ENCODE results near the gene TRPM1.

Gene TRPM1

DNA sequence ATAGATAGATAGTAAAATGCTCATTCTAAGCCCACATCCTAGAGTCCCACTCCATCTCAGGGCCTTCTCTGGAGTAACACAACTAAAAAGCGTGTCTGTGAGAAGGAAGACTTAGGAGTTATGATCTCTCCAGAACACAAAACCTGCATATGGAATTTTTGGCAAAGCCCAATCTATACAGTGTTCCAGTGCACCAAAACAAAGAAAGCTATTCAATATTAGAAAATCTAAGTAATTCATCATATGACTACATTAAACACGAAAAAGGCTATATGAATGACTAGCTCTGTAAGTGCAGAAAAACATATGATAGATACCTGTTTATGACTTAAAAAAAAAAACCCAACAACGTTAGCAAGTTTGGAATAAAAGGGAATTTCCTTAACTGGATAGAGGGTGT, 137.8 kb downstream of the TRPM1 start:
- H3K9me3 Mint-ChIP-seq, result no peaks in the 10 kb centered on the region
- H3K4me1 Mint-ChIP-seq, result peaks cover 32% of the 10 kb centered on the region
- H3K27me3 Mint-ChIP-seq, result no peaks in the 10 kb centered on the region
- H3K4me3 Mint-ChIP-seq, result no peak overlapping the region
- no peak overlapping the region for H3K27ac Mint-ChIP-seq
- peaks cover 13% of the 10 kb centered on the region for H3K36me3 Mint-ChIP-seq

DNA sequence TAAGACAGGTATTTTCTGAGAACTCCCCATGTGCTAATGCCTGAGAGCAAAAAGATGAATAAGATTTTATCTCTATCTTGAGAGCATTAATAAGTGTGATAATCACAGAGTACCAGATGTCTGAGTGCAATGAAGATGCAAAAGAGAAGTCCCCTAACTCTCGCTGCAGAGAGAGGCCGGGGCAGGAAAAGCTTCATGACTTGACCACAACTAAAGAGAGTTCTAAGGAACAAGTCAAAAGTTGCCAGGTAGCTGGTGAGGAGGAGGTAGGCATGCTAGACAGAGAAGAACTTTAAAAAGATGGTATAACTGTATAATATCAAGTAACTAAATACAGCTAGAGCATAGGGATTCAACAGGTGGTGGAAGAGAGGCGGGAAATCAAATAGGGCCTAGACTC, 138.9 kb downstream of the TRPM1 start:
- Mint-ChIP-seq H3K27ac (peak overlapping the region; percentile 3), H3K36me3 (peaks cover 18% of the 10 kb centered on the region), H3K4me3 (peak overlapping the region; percentile 47), H3K9me3 (no peaks in the 10 kb centered on the region), H3K4me1 (peaks cover 29% of the 10 kb centered on the region), H3K27me3 (no peaks in the 10 kb centered on the region)

DNA sequence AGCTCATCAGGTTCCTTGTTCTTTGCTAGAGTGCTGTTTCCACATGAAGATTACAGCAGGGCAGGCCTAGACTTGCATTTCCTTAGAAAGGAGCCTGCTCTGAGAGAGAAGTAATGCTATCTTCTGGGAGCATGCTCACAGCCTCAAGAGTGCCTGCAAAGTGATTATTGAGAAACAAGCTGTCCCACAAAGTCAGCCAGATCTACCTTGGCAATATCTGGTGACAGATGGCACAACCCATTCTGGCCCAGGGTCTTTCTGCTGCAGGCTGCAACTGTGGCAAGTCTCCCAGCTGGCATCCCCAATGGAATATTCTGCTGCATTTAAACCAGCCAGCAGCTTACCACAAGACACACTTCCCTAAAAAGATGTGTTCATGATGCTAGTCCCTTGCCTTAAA, 139.4 kb downstream of the TRPM1 start:
- H3K36me3 Mint-ChIP-seq, result peaks cover 21% of the 10 kb centered on the region
- H3K27ac Mint-ChIP-seq, result peak overlapping the region; percentile 57
- H3K4me3 Mint-ChIP-seq, result no peak overlapping the region
- H3K9me3 Mint-ChIP-seq, result no peaks in the 10 kb centered on the region
- H3K4me1 Mint-ChIP-seq, result peaks cover 29% of the 10 kb centered on the region
- no peaks in the 10 kb centered on the region for H3K27me3 Mint-ChIP-seq

DNA sequence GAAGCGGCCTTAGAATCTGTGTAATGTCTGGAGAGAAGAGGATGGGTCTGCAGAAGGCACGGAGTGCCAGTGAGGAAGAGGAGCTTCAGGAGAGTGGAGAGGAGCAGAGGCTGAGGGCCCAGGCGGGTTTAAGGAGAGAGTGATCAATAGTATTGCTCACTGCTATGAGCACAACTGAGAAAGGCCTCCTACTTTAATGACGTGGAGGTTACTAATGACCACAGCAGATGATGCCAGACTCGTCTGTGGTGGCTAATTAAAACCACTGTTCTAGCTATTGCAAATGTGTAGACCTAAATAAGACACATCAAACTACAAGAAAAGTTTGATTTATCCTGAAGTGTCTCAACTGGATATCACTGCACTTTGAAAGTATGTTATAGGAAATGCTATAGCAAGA, 143.3 kb downstream of the TRPM1 start:
- Mint-ChIP-seq H3K36me3 (peaks cover 23% of the 10 kb centered on the region), H3K9me3 (no peaks in the 10 kb centered on the region), H3K4me1 (peaks cover 22% of the 10 kb centered on the region), H3K27ac (no peak overlapping the region), H3K4me3 (no peak overlapping the region), H3K27me3 (no peaks in the 10 kb centered on the region)

DNA sequence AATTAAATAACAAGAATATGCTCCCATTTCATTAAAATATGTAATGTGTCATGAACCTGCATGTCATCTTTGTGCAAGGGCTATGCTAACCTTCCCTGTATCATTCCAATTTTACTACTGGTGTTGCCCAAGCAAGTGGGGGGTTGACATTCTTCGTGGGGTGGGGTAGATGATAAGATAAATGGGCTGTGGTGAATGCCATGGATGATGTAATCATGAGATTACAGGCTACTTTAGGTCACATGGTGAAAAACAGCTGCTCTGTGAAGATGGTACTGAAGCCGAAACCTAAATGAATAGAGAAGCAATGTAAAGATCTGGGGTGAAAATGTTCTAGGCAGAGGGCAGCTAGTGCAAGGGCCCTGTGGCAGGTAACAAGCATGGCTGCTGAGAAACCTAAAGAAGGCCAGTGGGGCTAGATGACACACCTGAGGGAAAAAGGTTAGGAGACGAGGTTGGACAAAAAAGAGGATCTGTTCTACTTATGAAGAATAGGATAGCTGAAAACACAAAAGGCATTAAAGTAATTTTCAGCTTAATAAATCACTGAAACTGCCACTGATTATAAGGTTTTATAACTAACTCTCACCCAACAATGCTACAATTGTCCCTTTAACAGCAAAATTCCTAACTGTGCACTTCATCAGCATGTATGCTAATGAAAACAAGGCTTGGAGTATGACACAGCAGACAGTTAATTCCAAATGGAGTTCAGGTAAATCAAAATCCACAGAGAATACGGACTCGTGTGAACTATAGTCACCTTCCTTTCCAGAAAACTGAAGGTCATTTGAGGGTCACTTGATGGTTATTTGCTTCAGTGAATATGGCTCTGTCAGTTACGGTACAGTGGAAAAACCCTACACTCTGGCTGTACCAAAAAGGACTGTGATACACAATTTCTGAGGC, 145.1 kb downstream of the TRPM1 start:
- H3K9me3 Mint-ChIP-seq, result no peaks in the 10 kb centered on the region
- no peaks in the 10 kb centered on the region for H3K27me3 Mint-ChIP-seq
- peaks cover 33% of the 10 kb centered on the region for H3K36me3 Mint-ChIP-seq
- H3K27ac Mint-ChIP-seq, result peak overlapping the region; percentile 15
- H3K4me3 Mint-ChIP-seq, result no peak overlapping the region
- peaks cover 9% of the 10 kb centered on the region for H3K4me1 Mint-ChIP-seq

DNA sequence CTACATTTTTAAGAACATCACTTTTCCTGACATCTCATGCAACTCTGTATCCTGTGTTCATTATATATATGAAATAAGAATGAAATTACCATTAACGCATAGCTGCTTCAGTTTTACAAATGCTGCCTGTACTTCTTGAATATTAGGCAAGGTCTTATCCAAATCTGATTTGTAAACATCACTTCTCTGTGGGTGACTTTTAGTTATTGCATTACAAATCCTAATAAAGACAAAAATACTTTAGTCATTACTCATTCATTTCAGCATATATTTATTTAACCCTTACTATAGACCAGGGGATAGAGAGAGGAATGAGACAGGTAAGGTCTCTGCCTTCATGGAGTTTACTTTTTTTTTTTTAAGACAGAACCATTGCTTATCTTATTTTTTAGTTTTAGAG, 146.9 kb downstream of the TRPM1 start:
- Mint-ChIP-seq H3K27me3 (no peaks in the 10 kb centered on the region), H3K27ac (no peak overlapping the region), H3K9me3 (no peaks in the 10 kb centered on the region), H3K36me3 (peaks cover 41% of the 10 kb centered on the region), H3K4me3 (no peak overlapping the region), H3K4me1 (peaks cover 7% of the 10 kb centered on the region)

DNA sequence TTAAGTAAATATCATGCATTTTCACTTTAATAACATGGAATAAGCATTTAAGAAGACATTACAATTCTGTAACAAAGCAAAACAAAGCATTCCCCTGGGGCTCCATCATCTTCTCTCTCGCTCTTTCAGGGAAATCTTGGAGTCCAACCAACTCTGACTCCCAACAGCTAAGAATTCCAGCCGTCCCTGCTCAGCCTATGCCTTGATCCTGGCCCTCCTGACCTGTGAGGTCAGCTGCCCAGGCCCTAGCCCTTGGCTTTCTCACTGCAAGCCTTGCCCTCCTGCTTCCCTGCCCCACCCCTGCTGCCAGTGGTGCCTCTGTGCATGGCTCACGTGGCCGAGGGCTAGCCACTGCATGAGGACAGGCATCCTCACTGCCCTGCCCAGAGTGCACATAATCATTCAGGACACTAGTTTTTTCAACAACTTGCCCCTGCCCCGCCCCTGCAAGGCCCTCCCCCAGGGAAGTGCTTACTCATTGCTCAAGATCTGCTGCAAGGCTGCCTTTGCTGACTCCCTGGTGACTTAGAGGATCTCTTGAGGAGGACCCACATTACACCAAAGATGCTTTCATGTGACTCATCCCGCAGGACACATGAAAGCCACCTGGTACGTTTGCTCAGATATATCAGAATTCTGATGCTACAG, 147.7 kb downstream of the TRPM1 start:
- no peak overlapping the region for H3K4me3 Mint-ChIP-seq
- H3K27ac Mint-ChIP-seq, result peak overlapping the region; percentile 41
- H3K36me3 Mint-ChIP-seq, result peaks cover 48% of the 10 kb centered on the region
- no peaks in the 10 kb centered on the region for H3K27me3 Mint-ChIP-seq
- H3K9me3 Mint-ChIP-seq, result no peaks in the 10 kb centered on the region
- peaks cover 7% of the 10 kb centered on the region for H3K4me1 Mint-ChIP-seq

DNA sequence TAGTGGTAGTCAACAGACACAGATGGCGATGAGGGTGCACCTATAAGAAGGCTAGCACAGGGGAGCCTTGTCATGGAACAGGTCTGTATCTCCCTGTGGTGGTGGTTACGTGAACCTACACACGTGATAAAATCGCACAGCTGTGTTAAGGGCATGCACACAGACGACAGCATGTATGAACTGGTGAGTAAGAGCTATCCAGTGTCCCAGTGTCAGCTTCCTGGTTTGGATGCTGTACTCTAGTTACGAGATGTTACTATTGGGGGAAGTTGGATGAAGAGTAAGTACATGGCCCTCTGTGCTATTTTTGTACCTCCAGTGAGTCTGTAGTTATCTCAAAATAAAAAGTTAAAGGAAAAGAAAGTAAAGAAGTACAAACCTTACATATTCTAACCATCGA, 148.3 kb downstream of the TRPM1 start:
- H3K4me3 Mint-ChIP-seq, result no peak overlapping the region
- no peaks in the 10 kb centered on the region for H3K9me3 Mint-ChIP-seq
- peaks cover 7% of the 10 kb centered on the region for H3K4me1 Mint-ChIP-seq
- H3K27me3 Mint-ChIP-seq, result no peaks in the 10 kb centered on the region
- peaks cover 48% of the 10 kb centered on the region for H3K36me3 Mint-ChIP-seq
- no peak overlapping the region for H3K27ac Mint-ChIP-seq

Measured in activated naive CD4-positive, alpha-beta T cell treated with anti-CD3 and anti-CD28 coated beads, Interleukin-2, amount 50 U/mL, for 24 hours (primary cell).